ENCODE data around the gene BTNL3. TPM values are rescaled to one million over a fixed set of nuclear protein-coding genes. Genes with fewer than 3 reads are reported as not detected.

Gene BTNL3
- total and polyA plus RNA-seq, 2 experiments from 2014 or later = 0.08 TPM; not detected in 1

GRCh38 chr5:181001947-181002346, 13.3 kb downstream of the BTNL3 start:
- H3K36me3 Mint-ChIP-seq (ENCODE audit: low read depth) = no peaks in the 10 kb centered on the region
- ATAC-seq (no peak), DNase-seq (ENCODE audit: low spot score) (no peak)
- Histone ChIP-seq H3K36me3 (ENCODE audit: insufficient read depth) (no peaks in the 10 kb centered on the region), H3K27ac (ENCODE audit: low read depth) (no peak overlapping the region), H3K9me2 (ENCODE audit: insufficient read depth) (no peaks in the 10 kb centered on the region), H3K27me3 (ENCODE audit: insufficient read depth) (no peaks in the 10 kb centered on the region), H3K79me2 (replicated peaks; ENCODE audit: insufficient read depth) (no peaks in the 10 kb centered on the region), H3K4me1 (ENCODE audit: insufficient read depth) (no peaks in the 10 kb centered on the region), H3K4me3 (no peak overlapping the region), H4K20me1 (replicated peaks; ENCODE audit: insufficient read depth) (no peaks in the 10 kb centered on the region), H3F3A (replicated peaks; ENCODE audit: low read depth) (no peaks in the 10 kb centered on the region), H3K4me2 (no peak overlapping the region), H2AFZ (no peak overlapping the region)
- no peak overlapping the region for H3K27ac Mint-ChIP-seq
- H3K9me3 Mint-ChIP-seq = no peaks in the 10 kb centered on the region; the same call in 2 of the 3 replicates
- no peak overlapping the region for H3K4me3 Mint-ChIP-seq
- no peaks in the 10 kb centered on the region for H3K4me1 Mint-ChIP-seq
- no peak for TF ChIP-seq NANOG (IDR thresholded peaks at IDR 0.05; ENCODE audit: borderline replicate concordance)
- no peaks in the 10 kb centered on the region for H3K27me3 Mint-ChIP-seq (ENCODE audit: insufficient read depth, low read depth, poor library complexity)

- H3K27ac Mint-ChIP-seq = no peak overlapping the region
- DNase-seq (ENCODE audit: low spot score) = no peak
- H3K9me2 ChIP-seq (ENCODE audit: insufficient read depth) = no peaks in the 10 kb centered on the region
- no peak overlapping the region for H3K4me2 ChIP-seq
- no peaks in the 10 kb centered on the region; the same call in 2 of the 3 replicates for H3K4me1 Mint-ChIP-seq
- H4K20me1 ChIP-seq (replicated peaks; ENCODE audit: insufficient read depth) = no peaks in the 10 kb centered on the region
- H2AFZ ChIP-seq = peak overlapping the region; percentile 80; the same call in 1 of the 2 replicates
- no peaks in the 10 kb centered on the region; the same call in 1 of the 2 replicates for H3K4me1 ChIP-seq (ENCODE audit: insufficient read depth)
- H3K36me3 ChIP-seq (ENCODE audit: insufficient read depth) = no peaks in the 10 kb centered on the region
- no peaks in the 10 kb centered on the region for H3K27me3 Mint-ChIP-seq (ENCODE audit: insufficient read depth, low read depth, poor library complexity)
- H3K9me3 Mint-ChIP-seq = no peaks in the 10 kb centered on the region; the same call in 2 of the 3 replicates
- H3K4me3 Mint-ChIP-seq = no peak overlapping the region
- H3K27ac ChIP-seq (ENCODE audit: low read depth) = no peak overlapping the region
- peak; percentile 69 for ATAC-seq
- no peaks in the 10 kb centered on the region for H3K79me2 ChIP-seq (replicated peaks; ENCODE audit: insufficient read depth)
- H3K36me3 Mint-ChIP-seq (ENCODE audit: low read depth) = no peaks in the 10 kb centered on the region
- H3F3A ChIP-seq (replicated peaks; ENCODE audit: low read depth) = no peaks in the 10 kb centered on the region
- H3K4me3 ChIP-seq = no peak overlapping the region
- H3K27me3 ChIP-seq (ENCODE audit: insufficient read depth) = no peaks in the 10 kb centered on the region
- TF ChIP-seq REST (IDR thresholded peaks at IDR 0.05; ENCODE audit: unreplicated experiment) = no peak
- TF ChIP-seq CREB1 (CRISPR knock-in tag; IDR thresholded peaks at IDR 0.05; ENCODE audit: low read depth) = no peak
- TF ChIP-seq NANOG (IDR thresholded peaks at IDR 0.05; ENCODE audit: borderline replicate concordance) = no peak
- no peak for TF ChIP-seq ZNF331 (CRISPR knock-in tag; IDR thresholded peaks at IDR 0.05; ENCODE audit: low read depth)
- TF ChIP-seq ETS1 (IDR thresholded peaks at IDR 0.05) = no peak
- no peak for TF ChIP-seq ZNF462 (CRISPR knock-in tag; IDR thresholded peaks at IDR 0.05)
- no peak for TF ChIP-seq STAT1 (IDR thresholded peaks at IDR 0.05; ENCODE audit: unreplicated experiment)
- TF ChIP-seq ZNF114 (CRISPR knock-in tag; IDR thresholded peaks at IDR 0.05) = no peak
- TF ChIP-seq EZH2 (IDR thresholded peaks at IDR 0.05; ENCODE audit: low read depth, unreplicated experiment) = no peak
- TF ChIP-seq JUNB (IDR thresholded peaks at IDR 0.05; ENCODE audit: unreplicated experiment) = no peak
- no peak for TF ChIP-seq POLR2AphosphoS5 (IDR thresholded peaks at IDR 0.05; ENCODE audit: low read depth)
- TF ChIP-seq EZH2phosphoT487 (IDR thresholded peaks at IDR 0.05; ENCODE audit: unreplicated experiment) = no peak
Observed at GRCh38 chr5:181005791-181006190, 17.1 kb downstream of the BTNL3 start.

Measured in GM23338 (cell line).